Cerebellar nuclear complex (tissue), 1 donor: ENCODE data around the gene LYL1.

Source experiments
- DNase-seq, 2 experiments: peaks; one replicate each; lab custom pipeline; 2025; lab: John Stamatoyannopoulos, UW

LYL1 gene

DNA sequence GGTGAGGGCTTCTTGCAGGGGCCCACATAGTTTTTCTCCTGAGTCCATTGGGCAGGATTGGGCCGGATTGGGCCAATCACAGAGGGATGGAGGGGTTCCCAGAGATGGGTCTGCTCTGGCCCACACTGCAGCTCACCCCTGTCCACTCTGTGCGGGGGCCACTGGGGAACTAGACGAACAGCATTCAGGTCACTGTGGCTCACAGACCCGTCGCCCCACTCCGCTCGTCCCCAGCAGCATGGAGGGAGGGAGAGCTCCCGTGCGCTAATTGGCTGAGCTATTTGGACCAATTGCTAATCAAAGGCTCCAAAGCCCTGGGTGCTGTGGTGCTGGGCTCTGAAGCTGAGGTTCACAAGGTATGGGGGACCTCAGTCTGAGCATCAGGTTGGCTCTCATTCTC is 26.7 kb upstream of the LYL1 start:
- DNase-seq, result no peak

DNA sequence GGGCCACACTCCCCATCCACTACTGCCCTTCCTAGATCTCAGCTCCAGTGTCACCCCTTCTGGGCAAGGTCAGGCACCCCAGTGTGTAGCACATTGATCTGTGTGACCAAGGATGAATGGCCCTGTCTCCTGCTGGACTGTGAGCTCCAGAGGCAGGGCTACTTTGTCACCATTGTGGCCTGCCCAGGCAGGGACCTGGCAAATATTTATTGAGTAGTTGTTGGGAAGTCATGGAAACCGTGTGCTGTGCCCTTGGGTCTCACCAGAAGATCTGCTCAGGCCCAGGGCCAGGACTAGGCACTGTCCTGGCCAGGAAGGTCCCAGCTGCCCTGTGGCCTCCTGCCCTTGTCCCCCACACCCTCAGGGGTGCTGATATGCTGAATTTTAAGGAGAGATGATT is 25.9 kb upstream of the LYL1 start:
- DNase-seq, result no peak

DNA sequence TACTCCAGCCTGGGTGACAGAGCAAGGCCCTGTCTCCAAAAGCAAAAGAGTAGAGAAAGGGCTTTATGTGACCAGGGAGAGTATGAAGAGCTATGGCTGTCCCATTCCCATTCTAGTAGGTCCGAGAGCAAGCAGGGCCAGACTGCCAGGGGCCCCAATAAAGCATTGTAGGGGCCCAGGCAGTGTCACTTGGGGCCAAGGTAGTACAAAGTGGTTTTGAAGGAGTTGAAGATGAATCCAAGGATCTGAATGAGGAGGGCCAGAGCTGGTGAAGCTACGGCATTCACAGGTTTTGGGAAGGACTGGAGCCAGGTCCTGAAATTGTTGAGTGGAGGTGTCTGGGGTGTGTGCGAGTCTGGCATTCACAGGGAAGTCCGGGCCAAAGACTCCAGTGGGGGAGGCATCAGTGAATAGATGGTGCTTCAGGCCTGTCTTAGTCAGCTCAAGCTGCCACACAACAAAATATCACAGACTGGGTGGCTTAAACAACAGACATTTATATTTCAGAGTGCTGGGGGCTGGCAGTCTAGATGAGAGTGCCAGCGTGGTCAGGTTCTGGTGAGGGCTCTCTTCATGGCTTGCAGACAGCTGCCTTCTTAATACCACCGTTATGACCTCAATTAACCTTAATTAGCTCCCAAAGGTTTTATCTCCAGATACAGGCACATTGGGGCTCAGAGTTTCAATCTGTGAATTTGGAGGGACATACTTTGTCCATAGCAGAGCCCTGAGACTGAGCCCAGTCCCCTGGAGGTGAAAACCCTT is 25.3 kb upstream of the LYL1 start:
- DNase-seq, result no peak

DNA sequence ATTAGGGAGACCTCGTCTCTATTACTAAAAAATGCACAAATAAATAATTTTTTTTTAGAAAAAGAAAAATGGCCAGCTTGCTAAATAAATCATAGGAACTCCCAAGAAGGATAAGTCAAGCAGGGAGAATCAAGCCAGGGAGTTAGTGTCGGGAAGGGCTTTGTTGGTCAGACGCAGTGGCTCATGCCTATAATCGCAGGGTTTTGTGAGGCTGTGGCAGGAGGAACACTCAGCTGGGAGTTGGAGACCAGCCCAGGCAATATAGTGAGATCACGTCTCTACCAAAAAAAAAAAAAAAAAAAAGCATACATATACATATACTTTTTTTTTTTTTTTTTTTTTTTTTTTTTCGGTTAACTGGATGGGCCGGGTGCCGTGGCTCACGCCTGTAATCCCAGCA is 24.4 kb upstream of the LYL1 start:
- DNase-seq, result no peak

DNA sequence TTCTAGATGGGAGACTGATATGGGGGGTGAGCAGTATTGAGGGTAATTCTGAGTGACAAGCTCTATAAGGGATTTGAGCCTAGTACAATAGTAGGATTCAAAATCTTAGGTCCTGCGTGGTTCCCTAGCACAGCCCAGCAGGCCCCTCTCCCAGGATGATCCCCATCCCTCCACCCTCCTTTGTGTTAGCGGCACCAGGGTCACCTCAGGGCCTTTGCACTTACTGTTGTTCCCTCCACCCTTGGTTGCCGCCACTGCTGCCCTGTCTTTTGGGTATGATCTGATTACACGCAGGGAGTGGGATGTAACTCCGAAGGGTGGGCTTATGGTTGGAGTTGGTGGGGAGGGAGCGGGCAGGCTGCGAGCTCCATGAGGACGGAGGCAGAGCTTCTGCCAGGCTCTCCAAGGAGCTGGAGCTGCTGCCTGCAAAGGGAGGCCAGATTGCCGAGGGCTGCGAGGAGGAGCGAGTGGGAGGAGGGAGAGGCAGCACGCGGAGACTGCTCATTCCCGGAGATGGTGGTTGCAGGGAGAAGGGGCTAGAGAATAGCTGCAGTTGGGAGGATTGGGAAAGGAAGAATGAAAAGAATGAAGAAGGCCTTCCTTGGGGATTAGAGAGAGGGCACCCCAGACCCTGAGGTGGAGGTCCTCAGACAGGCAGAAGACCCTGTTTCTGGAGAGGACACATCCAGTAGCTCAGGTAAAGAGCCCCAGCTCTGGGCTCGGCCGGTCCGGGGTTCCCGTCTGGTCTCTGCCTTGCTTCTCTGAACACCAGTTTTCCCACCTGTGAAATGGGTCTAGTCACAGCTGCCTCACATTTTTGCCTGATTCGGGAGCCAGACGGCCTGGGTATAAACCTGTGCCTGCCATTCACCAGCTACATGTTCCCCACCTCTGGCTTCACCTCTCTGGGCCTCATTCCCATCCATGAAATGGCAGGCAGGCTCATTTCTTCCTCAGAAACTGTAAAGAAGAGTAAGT is 20.6 kb upstream of the LYL1 start:
- DNase-seq, result no peak

DNA sequence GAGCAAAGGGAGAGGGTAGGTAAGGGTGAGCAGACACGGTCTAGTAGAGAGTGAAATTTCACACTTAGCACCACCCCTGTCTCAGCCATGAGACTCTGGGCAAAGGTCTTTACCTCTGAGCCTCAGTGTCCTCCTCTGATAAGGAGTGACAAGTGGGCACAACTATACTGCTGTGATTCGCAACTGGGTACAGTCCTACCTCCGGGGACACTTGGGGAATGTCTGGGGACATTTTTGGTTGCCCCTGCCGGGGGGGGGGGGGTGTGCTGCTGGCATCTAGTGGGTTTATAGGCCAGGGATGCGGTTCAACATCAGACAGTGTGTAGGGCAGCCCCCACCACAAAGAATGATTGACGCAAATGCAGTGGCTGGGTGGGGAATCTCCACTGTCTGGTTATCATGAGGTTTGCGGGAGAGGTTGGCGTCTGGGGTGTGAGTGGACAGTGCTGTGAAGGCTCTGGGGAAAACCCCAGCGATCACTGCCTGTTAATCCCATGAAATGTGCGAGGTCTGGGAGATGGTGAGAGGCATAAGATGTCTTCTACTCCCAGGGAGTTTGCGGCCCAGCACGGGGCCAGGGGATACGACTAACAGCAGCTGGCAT is 19.7 kb upstream of the LYL1 start:
- no peak for DNase-seq

GRCh38 chr19:13121551-13122274 is 19.1 kb upstream of the LYL1 start:
- no peak for DNase-seq

DNA sequence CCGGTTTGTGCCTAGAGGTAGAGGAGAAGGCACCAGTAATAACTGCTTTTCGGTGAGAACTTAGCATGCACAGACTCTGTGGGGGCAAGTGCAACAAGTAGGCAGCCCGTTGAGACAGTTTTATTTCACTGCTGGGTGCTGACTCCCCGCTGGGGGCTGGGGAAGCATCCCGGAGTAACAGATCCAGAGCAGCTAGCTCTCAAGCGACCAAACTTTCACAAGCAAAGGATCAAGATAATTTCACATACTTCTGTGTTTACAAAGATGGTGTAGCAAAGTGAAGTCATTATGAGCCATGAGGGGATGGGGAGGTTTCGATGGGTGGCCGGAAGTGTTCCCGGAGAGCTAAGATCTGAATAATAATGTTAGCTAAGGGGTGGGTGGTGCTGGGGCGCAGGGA is 18.2 kb upstream of the LYL1 start:
- DNase-seq, result no peak

GRCh38 chr19:13120031-13120430 is 17.4 kb upstream of the LYL1 start:
- no peak for DNase-seq

DNA sequence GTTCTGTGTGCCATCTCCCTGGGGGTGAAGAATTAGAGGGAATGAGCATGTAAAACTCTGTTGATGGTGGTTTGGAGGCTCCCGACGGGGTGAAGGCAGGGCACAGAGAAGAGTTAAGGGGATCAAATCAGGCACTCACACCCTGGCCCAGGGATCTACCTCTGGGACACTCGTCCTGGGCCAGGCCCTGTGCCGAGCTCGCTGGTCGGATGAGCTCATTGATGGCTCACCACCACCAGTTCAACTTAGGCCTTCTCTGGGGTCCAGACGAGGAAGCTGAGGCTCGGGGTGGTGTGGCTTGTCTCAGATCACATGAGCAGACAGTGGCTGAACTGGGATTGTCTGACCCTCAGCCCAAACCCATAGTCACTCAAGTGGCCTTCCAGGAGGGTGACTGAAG is 17.0 kb upstream of the LYL1 start:
- DNase-seq, result no peak

DNA sequence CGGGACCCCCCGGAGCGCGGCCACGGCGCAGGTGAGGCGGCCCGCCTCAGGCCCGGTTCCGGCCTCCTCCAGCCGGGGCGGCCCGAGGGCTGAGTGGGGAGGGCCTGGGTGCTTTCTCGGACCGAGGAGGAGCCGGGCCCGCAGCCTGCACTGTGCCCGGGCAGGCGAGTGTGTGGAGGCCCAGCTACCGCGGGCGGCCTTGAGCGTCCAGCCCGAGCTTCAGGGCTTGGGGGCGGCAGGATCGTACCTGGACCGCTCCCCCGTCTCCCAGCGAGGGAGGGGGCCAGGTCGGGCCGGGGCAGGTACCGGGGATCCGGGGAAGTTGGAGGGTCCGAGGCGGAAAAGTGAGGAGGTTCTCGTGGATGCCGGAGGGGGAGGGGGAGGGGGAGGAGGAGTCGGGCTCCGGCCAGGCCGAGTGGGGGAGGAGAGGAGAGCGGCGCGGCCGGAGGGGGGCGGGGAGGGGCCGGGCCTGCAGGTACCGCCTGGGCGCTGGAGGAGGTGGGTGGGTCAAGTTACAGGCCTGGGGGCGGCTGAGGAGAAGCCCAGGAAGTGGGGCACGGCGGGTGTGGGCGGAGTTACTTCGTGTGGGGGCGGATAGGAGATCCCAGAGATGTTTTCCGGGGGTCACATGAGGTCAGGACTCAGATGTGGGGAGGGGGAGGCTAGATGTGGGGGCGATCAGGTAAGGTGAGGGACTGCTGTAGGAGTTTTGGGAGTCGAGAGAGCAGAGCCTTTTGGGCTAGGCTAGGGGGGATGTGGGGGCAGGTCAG is 16.0 kb upstream of the LYL1 start:
- no peak for DNase-seq

DNA sequence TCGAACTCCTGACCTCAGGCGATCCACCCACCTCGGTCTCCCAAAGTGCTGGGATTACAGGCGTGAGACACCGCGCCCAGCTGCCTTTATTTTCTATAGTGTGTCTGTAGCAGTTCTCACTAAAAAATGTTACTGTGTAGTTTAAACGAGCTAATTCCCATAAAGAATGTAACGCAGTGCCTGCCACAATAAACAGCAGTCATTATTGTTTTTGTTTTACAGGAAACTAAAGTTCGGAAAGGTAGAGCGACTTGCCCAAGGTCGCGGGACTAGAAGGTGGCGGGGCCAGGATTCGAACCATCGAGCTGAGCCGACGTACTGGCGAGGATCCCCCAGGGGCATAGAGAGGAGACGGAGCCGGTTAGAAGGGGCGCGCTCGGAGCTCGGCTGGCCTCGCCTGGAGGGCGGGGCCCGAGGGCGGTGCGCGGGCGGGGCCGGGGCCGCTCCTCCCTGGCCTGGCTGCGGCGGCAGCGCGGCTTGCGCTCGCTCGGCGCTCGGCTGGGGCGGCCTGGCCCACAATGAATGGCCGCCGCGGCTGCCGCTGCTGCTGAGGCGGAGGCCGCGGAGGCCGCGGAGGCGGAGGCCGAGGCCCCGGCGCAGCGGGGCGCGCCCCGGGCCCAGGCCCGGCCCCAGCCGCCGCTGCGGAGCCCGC is 15.2 kb upstream of the LYL1 start, which contains the start of gene NACC1:
NACC1 (plus strand) TSS at position 493 of the 652 bp plus-strand sequence. CDS start 16,944 bp downstream, outside the sequence.
- peak in 1 of 2 experiments; percentile 65 for DNase-seq

GRCh38 chr19:13117176-13117771 is 14.6 kb upstream of the LYL1 start:
- DNase-seq, result no peak

DNA sequence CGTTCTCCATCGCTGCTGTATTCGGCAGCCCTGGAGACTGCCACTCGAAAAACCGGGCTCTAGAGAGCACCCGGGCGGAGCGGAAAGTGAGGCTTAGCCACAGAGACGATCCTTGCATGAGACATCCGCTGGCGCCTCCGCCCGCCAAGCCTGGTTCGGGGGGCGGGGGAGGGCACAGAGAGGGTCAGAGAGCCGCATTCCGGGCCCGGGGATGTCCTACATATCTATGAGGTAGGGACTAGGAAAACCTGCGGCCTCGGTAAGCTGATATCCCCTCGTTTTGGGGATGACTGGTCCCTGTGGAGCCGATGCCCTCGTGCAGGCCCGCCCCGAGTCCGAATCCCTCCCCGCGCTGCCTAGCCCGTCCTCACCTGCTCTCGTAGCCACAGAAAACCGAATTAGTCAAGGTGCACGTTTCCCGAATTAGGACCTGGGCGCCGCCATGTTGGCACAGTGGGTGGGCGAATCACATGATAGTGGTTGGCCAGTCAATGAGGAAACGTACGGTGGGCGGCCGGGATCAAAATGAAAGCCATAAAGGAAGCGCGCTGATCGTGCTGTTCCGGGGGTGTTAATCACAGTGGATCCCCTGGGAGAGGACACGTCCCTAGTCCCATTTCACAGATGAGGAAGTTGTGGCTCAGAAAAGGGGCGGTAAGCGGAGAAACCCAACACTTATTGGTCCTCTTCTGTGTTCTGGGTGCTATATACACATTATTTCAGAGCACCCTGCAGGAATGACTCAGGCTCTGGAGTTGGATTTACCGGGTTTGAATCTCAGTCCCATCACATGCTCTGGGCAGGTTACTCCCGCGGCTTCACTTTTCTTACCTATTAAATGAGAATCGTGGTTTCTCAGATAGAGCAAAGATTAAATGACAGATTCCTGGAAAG is 13.9 kb upstream of the LYL1 start, which contains the start of gene TRMT1:
TRMT1 (minus strand) TSS at position 459 of the 894 bp plus-strand sequence; CDS start at position 118, 341 bp downstream.
- DNase-seq, result peak in 1 of 2 experiments; percentile 32

DNA sequence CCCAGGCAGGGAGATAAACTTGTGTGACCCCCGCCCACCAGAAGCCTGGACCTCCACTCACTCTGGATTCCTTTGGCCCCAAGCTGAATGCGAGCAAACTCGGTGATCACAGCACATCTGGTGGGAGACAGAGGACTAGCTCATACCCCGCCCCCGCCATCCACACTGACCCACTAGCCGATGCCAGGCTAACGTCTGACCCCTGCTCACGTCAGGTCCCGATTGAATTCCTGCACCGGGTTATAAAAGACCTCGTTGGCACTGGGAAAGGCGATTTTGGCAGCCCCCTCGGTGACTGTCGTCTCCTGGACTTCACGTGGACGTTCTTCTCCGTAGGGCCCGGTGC is 13.3 kb upstream of the LYL1 start:
- no peak for DNase-seq

GRCh38 chr19:13112555-13112954 is 9.9 kb upstream of the LYL1 start:
- DNase-seq, result no peak

DNA sequence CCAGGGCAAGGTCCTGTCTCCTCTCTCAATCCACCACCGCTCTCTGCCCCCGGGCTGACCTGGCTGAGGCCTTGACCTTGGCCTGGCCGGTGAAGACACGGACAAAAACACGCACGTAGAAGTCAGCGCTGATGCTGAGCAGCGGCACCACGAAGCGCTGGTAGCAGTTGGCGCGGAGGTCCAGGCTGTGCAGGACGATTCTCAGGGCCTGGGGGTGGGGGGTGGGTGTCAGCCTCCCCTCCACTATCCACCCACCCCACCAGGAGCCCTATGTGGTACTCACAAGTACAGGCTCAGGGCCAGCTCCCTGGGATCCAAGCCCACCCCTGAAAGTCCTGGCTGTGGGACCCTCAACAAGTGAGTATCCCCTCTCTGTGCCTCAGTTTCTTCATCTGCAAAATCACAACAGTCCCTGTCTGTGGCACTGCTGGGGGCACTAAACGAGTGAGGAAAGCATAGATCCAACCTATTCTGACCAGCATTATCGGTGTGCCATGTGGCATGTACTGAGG is 7.5 kb upstream of the LYL1 start:
- no peak for DNase-seq

DNA sequence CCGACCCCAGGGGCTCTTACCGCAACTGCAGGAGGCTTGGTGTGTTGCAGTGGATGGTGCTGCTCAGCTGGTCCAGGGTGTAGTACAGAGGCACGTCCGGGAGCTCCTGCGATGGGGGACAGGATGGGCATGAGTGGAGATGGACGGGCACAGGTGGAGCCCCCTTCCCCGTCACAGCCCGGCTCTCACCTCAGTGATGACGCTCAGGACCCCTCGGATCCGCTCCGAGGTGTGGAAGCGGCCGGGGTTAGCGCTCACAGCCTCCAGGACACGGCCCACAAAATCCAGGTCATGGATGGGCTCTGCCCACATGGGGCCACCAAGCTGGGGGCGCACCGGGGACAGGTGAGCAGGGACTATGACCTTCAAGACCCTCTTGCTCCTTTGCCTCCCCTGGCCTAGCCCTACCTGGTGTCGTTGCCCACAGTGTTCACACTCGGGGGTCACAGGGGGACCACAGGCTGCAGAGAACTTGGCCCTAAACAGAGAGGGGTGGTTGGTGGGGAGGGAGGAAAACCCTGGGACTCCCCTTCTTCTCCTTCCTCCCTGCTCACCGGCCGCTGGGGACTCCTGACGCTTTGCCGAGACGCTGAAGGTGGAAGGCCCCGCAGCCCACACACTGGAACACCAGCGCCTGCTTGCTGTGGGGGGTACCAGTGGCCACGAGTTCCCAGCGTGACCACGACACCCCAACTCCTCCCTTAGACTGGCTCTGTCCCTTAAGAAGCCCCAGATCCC is 6.9 kb upstream of the LYL1 start:
- no peak for DNase-seq
